ENCODE data around the gene SLC25A34. TPM values are rescaled to one million over a fixed set of nuclear protein-coding genes. Genes with fewer than 3 reads are reported as not detected.

SLC25A34 gene
- total RNA-seq, 1 experiment from 2014 or later: 0.59 TPM

GRCh38 chr1:15753776-15754175 is 17.7 kb downstream of the SLC25A34 start:
- H3K27me3 ChIP-seq (ENCODE audit: insufficient read depth, low read length): no peaks in the 10 kb centered on the region
- H3K4me2 ChIP-seq (ENCODE audit: low read length): no peak overlapping the region
- no peak for DNase-seq (ENCODE audit: low read depth, low spot score)
- H3K4me1 ChIP-seq (ENCODE audit: control insufficient read depth in 1 of 2, insufficient read depth in 2 of 2, low read length in 2 of 2): peaks cover 0 to 21% of the 10 kb centered on the region in 2 experiments; a peak in 2 of 4 replicates
- no peaks in the 10 kb centered on the region for H3K79me2 ChIP-seq (ENCODE audit: insufficient read depth, low read length)
- H3K9me2 ChIP-seq (ENCODE audit: insufficient read depth): no peaks in the 10 kb centered on the region
- no peak overlapping the region for H3K4me3 ChIP-seq (replicated peaks in 1 of 2; ENCODE audit: low read depth in 1 of 2, low read length in 2 of 2)
- no TSS peak for BruUV-seq (replicated peaks)
- ATAC-seq: no peak
- TF ChIP-seq, protein P1, sequence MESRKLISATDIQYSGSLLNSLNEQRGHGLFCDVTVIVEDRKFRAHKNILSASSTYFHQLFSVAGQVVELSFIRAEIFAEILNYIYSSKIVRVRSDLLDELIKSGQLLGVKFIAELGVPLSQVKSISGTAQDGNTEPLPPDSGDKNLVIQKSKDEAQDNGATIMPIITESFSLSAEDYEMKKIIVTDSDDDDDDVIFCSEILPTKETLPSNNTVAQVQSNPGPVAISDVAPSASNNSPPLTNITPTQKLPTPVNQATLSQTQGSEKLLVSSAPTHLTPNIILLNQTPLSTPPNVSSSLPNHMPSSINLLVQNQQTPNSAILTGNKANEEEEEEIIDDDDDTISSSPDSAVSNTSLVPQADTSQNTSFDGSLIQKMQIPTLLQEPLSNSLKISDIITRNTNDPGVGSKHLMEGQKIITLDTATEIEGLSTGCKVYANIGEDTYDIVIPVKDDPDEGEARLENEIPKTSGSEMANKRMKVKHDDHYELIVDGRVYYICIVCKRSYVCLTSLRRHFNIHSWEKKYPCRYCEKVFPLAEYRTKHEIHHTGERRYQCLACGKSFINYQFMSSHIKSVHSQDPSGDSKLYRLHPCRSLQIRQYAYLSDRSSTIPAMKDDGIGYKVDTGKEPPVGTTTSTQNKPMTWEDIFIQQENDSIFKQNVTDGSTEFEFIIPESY (IDR thresholded peaks at IDR 0.05; ENCODE audit: extremely low read depth, insufficient replicate concordance, low read length): no peak
- TF ChIP-seq TCF7L2 (IDR thresholded peaks at IDR 0.05; ENCODE audit: borderline replicate concordance, extremely low read depth, insufficient read depth, insufficient read length) (no peak), EZH2phosphoT487 (IDR thresholded peaks at IDR 0.05; ENCODE audit: borderline replicate concordance) (no peak), MAX (IDR thresholded peaks at IDR 0.05) (no peak), JUND (IDR thresholded peaks at IDR 0.05) (no peak), CBX3 (IDR thresholded peaks at IDR 0.05; ENCODE audit: low read depth) (no peak), FOSL1 (IDR thresholded peaks at IDR 0.05; ENCODE audit: low read depth) (no peak), SP1 (IDR thresholded peaks at IDR 0.05; ENCODE audit: low read depth) (no peak), YY1 (IDR thresholded peaks at IDR 0.05; ENCODE audit: extremely low read depth, insufficient replicate concordance, low read depth, low read length) (no peak), EZH2 (IDR thresholded peaks at IDR 0.05) (no peak)
- ChIA-PET CTCF (no interaction called here), RAD21 (ENCODE audit: low non-redundant PET in 1 of 2, low total read pairs in 2 of 2, uncharacterized antibody in 2 of 2, unreplicated experiment in 2 of 2) (no interaction called here), POLR2A (no interaction called here)
- H4K20me1 ChIP-seq (ENCODE audit: insufficient read depth): no peaks in the 10 kb centered on the region
- no peak overlapping the region for H3K9ac ChIP-seq (ENCODE audit: low read length)
- intact Hi-C loops (cut with micrococcal nuclease): no loop called here
- no peaks in the 10 kb centered on the region for H3K9me3 ChIP-seq (ENCODE audit: control insufficient read depth in 1 of 2, insufficient read depth in 1 of 2, low read depth in 1 of 2, low read length in 2 of 2)
- H3K27ac ChIP-seq (ENCODE audit: low read depth, low read length): no peak overlapping the region
- H3K36me3 ChIP-seq (ENCODE audit: control insufficient read depth in 1 of 2, insufficient read depth in 2 of 2, low read length in 2 of 2): no peaks in the 10 kb centered on the region
- H2AFZ ChIP-seq (ENCODE audit: low read depth, low read length, poor library complexity, severe bottlenecking): no peak overlapping the region

All from HCT116 (cell line).